Measurements from ENCODE around the gene PPM1E. TPM values are rescaled to one million over a fixed set of nuclear protein-coding genes. Genes with fewer than 3 reads are reported as not detected.

Gene PPM1E
- total and polyA plus RNA-seq, 2 donors (not counting 1 experiment from before 2014, with no cell fraction given) = not detected

GRCh38 chr17:58818654-58819053 lies 63.0 kb downstream of the PPM1E start:
- no peaks in the 10 kb centered on the region for H3K9me3 ChIP-seq (ENCODE audit: control extremely low read depth in 1 of 3, control insufficient read depth in 2 of 3, insufficient read depth in 1 of 3, low read length in 2 of 3)
- no peaks in the 10 kb centered on the region for H3K9me3 Mint-ChIP-seq (ENCODE audit: insufficient read depth)
- H3K4me2 ChIP-seq (replicated peaks; ENCODE audit: low read depth, low read length, poor library complexity, severe bottlenecking) = no peak overlapping the region
- WGBS (ENCODE audit: insufficient coverage) = 81% methylated on average over 2 of the region's 4 CpGs
- H3K27me3 ChIP-seq (replicated peaks in 1 of 4; ENCODE audit: control extremely low read depth in 1 of 4, control insufficient read depth in 3 of 4, insufficient read depth in 4 of 4, low read length in 3 of 4) = no peaks in the 10 kb centered on the region
- ChIA-PET POLR2A (no interaction called here), CTCF (no interaction called here)
- no peak overlapping the region for H3K4me3 ChIP-seq (ENCODE audit: control extremely low read depth in 1 of 5, extremely low read depth in 1 of 5, insufficient read depth in 1 of 5, low read depth in 2 of 5, low read length in 4 of 5)
- no peak overlapping the region for H3K27ac Mint-ChIP-seq
- intact Hi-C loops (cut with micrococcal nuclease) = no loop called here
- H3K4me3 Mint-ChIP-seq = no peak overlapping the region
- DNase-seq (no peak), ATAC-seq (ENCODE audit: low read depth) (no peak)
- H2AFZ ChIP-seq (ENCODE audit: insufficient read depth, low read depth, low read length, poor library complexity, severe bottlenecking) = no peak overlapping the region
- H3K79me2 ChIP-seq (ENCODE audit: control insufficient read depth, insufficient read depth, low read length) = no peaks in the 10 kb centered on the region
- no peak overlapping the region for H3K27ac ChIP-seq (ENCODE audit: low read length in 2 of 2)
- no peak overlapping the region for H3K9ac ChIP-seq (ENCODE audit: low read length)
- no peaks in the 10 kb centered on the region for H3K4me1 Mint-ChIP-seq
- no peaks in the 10 kb centered on the region for H3K36me3 ChIP-seq (replicated peaks in 1 of 2; ENCODE audit: control extremely low read depth in 1 of 2, control insufficient read depth in 1 of 2, extremely low read depth in 1 of 2, insufficient read depth in 2 of 2, low read length in 1 of 2)
- H3K27me3 Mint-ChIP-seq = peaks cover 10% of the 10 kb centered on the region
- no peaks in the 10 kb centered on the region for H4K20me1 ChIP-seq (ENCODE audit: control insufficient read depth, insufficient read depth, low read length, poor library complexity, severe bottlenecking)
- no peaks in the 10 kb centered on the region for H3K4me1 ChIP-seq (ENCODE audit: control insufficient read depth in 2 of 2, insufficient read depth in 2 of 2, low read length in 2 of 2)
- TF ChIP-seq EZH2 (IDR thresholded peaks at IDR 0.05; ENCODE audit: borderline replicate concordance, insufficient read depth, low read depth, low read length, poor library complexity, severe bottlenecking) (no peak), CTCF (IDR thresholded peaks at IDR 0.05) (no peak)

- ATAC-seq (ENCODE audit: low read depth) (no peak), DNase-seq (no peak)
- WGBS (ENCODE audit: insufficient coverage) = 100% methylated on average over 1 of the region's 6 CpGs
- H3K4me1 Mint-ChIP-seq = no peaks in the 10 kb centered on the region
- H2AFZ ChIP-seq (ENCODE audit: insufficient read depth, low read depth, low read length, poor library complexity, severe bottlenecking) = no peak overlapping the region
- no peaks in the 10 kb centered on the region for H3K79me2 ChIP-seq (ENCODE audit: control insufficient read depth, insufficient read depth, low read length)
- H3K4me2 ChIP-seq (replicated peaks; ENCODE audit: low read depth, low read length, poor library complexity, severe bottlenecking) = no peak overlapping the region
- no peaks in the 10 kb centered on the region for H3K36me3 ChIP-seq (replicated peaks in 1 of 2; ENCODE audit: control extremely low read depth in 1 of 2, control insufficient read depth in 1 of 2, extremely low read depth in 1 of 2, insufficient read depth in 2 of 2, low read length in 1 of 2)
- H3K27ac ChIP-seq (ENCODE audit: low read length in 2 of 2) = no peak overlapping the region
- no peaks in the 10 kb centered on the region for H3K4me1 ChIP-seq (ENCODE audit: control insufficient read depth in 2 of 2, insufficient read depth in 2 of 2, low read length in 2 of 2)
- intact Hi-C loops (cut with micrococcal nuclease) = no loop called here
- H3K27me3 Mint-ChIP-seq = peaks cover 10% of the 10 kb centered on the region
- CTCF ChIA-PET = no interaction called here
- H3K9me3 Mint-ChIP-seq (ENCODE audit: insufficient read depth) = no peaks in the 10 kb centered on the region
- H3K4me3 Mint-ChIP-seq = no peak overlapping the region
- H3K9me3 ChIP-seq (ENCODE audit: control extremely low read depth in 1 of 3, control insufficient read depth in 2 of 3, insufficient read depth in 1 of 3, low read length in 2 of 3) = no peaks in the 10 kb centered on the region
- no peak for TF ChIP-seq CTCF (IDR thresholded peaks at IDR 0.05)
- no peak for TF ChIP-seq EZH2 (IDR thresholded peaks at IDR 0.05; ENCODE audit: borderline replicate concordance, insufficient read depth, low read depth, low read length, poor library complexity, severe bottlenecking)
- POLR2A ChIA-PET = no interaction called here
- no peak overlapping the region for H3K27ac Mint-ChIP-seq
- no peaks in the 10 kb centered on the region for H3K27me3 ChIP-seq (replicated peaks in 1 of 4; ENCODE audit: control extremely low read depth in 1 of 4, control insufficient read depth in 3 of 4, insufficient read depth in 4 of 4, low read length in 3 of 4)
- H3K9ac ChIP-seq (ENCODE audit: low read length) = no peak overlapping the region
- no peak overlapping the region for H3K4me3 ChIP-seq (ENCODE audit: control extremely low read depth in 1 of 5, extremely low read depth in 1 of 5, insufficient read depth in 1 of 5, low read depth in 2 of 5, low read length in 4 of 5)
- no peaks in the 10 kb centered on the region for H4K20me1 ChIP-seq (ENCODE audit: control insufficient read depth, insufficient read depth, low read length, poor library complexity, severe bottlenecking)
Measured at GRCh38 chr17:58822148-58823050, 66.7 kb downstream of the PPM1E start.

All from B cell (primary cell).